Measurements from ENCODE around the gene ARHGAP28.

DNA sequence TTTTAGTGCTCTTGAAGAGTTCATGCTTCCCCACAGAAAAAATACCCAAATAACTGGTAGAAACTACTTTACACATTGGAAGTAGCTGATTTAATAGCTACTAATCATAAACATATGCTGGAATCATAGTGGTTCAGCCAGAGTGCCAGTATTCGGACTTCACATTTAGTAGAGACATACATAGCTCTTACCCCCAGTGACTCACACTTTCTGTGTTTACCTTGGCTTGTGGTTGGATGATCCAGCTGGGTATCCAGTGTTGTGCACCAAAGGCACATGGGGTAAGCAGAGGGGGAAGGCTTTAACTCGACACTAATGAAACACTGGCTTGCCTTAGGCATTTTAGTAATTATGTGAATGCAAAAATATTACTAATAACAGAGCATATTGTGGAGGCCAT is 18.1 kb downstream of the ARHGAP28 start:
- TF ChIP-seq, protein P1, sequence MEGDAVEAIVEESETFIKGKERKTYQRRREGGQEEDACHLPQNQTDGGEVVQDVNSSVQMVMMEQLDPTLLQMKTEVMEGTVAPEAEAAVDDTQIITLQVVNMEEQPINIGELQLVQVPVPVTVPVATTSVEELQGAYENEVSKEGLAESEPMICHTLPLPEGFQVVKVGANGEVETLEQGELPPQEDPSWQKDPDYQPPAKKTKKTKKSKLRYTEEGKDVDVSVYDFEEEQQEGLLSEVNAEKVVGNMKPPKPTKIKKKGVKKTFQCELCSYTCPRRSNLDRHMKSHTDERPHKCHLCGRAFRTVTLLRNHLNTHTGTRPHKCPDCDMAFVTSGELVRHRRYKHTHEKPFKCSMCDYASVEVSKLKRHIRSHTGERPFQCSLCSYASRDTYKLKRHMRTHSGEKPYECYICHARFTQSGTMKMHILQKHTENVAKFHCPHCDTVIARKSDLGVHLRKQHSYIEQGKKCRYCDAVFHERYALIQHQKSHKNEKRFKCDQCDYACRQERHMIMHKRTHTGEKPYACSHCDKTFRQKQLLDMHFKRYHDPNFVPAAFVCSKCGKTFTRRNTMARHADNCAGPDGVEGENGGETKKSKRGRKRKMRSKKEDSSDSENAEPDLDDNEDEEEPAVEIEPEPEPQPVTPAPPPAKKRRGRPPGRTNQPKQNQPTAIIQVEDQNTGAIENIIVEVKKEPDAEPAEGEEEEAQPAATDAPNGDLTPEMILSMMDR (IDR thresholded peaks at IDR 0.05; ENCODE audit: insufficient read depth, low read length): no peak
- TF ChIP-seq, protein P2, sequence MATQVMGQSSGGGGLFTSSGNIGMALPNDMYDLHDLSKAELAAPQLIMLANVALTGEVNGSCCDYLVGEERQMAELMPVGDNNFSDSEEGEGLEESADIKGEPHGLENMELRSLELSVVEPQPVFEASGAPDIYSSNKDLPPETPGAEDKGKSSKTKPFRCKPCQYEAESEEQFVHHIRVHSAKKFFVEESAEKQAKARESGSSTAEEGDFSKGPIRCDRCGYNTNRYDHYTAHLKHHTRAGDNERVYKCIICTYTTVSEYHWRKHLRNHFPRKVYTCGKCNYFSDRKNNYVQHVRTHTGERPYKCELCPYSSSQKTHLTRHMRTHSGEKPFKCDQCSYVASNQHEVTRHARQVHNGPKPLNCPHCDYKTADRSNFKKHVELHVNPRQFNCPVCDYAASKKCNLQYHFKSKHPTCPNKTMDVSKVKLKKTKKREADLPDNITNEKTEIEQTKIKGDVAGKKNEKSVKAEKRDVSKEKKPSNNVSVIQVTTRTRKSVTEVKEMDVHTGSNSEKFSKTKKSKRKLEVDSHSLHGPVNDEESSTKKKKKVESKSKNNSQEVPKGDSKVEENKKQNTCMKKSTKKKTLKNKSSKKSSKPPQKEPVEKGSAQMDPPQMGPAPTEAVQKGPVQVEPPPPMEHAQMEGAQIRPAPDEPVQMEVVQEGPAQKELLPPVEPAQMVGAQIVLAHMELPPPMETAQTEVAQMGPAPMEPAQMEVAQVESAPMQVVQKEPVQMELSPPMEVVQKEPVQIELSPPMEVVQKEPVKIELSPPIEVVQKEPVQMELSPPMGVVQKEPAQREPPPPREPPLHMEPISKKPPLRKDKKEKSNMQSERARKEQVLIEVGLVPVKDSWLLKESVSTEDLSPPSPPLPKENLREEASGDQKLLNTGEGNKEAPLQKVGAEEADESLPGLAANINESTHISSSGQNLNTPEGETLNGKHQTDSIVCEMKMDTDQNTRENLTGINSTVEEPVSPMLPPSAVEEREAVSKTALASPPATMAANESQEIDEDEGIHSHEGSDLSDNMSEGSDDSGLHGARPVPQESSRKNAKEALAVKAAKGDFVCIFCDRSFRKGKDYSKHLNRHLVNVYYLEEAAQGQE (IDR thresholded peaks at IDR 0.05; ENCODE audit: insufficient replicate concordance, low read depth): no peak
